NCI-H187 (cell line): ENCODE results near the gene MAD2L1BP.
"Not testable (repeated sequence)": the region's sequence is repeated elsewhere in the genome, so short reads cannot be mapped to it uniquely, and the experiment has no call there.

Experiments used
- DNase-seq, 2 experiments: peaks; one replicate each; lab custom pipeline; 2025; lab: John Stamatoyannopoulos, UW

Gene MAD2L1BP

GRCh38 chr6:43635387-43636307, at the start of gene MAD2L1BP:
TSS of gene MAD2L1BP (plus strand) at chr6:43635840. CDS start at chr6:43635876, 36 bp downstream.
- DNase-seq = peak; percentile 61 to 72

- no peak for DNase-seq
Measured at GRCh38 chr6:43588194-43588593, 47.4 kb upstream of the MAD2L1BP start.

- DNase-seq = not testable (repeated sequence)
Measured at GRCh38 chr6:43589564-43589963, 46.1 kb upstream of the MAD2L1BP start.

GRCh38 chr6:43593938-43594337, 41.7 kb upstream of the MAD2L1BP start:
- DNase-seq = no peak

GRCh38 chr6:43600595-43600994, 35.0 kb upstream of the MAD2L1BP start:
- DNase-seq = no peak

GRCh38 chr6:43604174-43604573, 31.5 kb upstream of the MAD2L1BP start:
- no peak for DNase-seq

- DNase-seq = no peak
Measured at GRCh38 chr6:43606019-43606418, 29.6 kb upstream of the MAD2L1BP start.

GRCh38 chr6:43608310-43608763, 27.3 kb upstream of the MAD2L1BP start:
- peak; percentile 7 to 32 for DNase-seq

- no peak for DNase-seq
Measured at GRCh38 chr6:43608807-43609206, 26.8 kb upstream of the MAD2L1BP start.

GRCh38 chr6:43609402-43609801, 26.2 kb upstream of the MAD2L1BP start:
- DNase-seq = no peak

GRCh38 chr6:43610431-43610830, 25.2 kb upstream of the MAD2L1BP start:
- no peak for DNase-seq

- no peak for DNase-seq
Measured at GRCh38 chr6:43613721-43614395, 21.8 kb upstream of the MAD2L1BP start.

- no peak for DNase-seq
Measured at GRCh38 chr6:43614396-43614730, 21.3 kb upstream of the MAD2L1BP start.

GRCh38 chr6:43616725-43617472, 18.7 kb upstream of the MAD2L1BP start:
- DNase-seq = no peak

- no peak for DNase-seq
Measured at GRCh38 chr6:43621078-43621835, 14.4 kb upstream of the MAD2L1BP start.

- DNase-seq = no peak
Measured at GRCh38 chr6:43621836-43622180, 13.8 kb upstream of the MAD2L1BP start.

GRCh38 chr6:43622541-43622940, 13.1 kb upstream of the MAD2L1BP start:
- no peak for DNase-seq

GRCh38 chr6:43623880-43624785, 11.5 kb upstream of the MAD2L1BP start:
- DNase-seq = no peak

GRCh38 chr6:43624786-43625288, 10.8 kb upstream of the MAD2L1BP start:
- DNase-seq = no peak

- DNase-seq = no peak
Measured at GRCh38 chr6:43625393-43625992, 10.1 kb upstream of the MAD2L1BP start.
